K562 (cell line): Measurements from ENCODE around the gene GNAI3. TPM values are rescaled to one million over a fixed set of nuclear protein-coding genes. Genes with fewer than 3 reads are reported as not detected.

ENCODE experiments used
- ARID2 ChIP-seq: fragments of 450-650 bp; IDR thresholded peaks from 2 replicates; pipeline ENCODE4 v1.6.1; 2017; ENCODE audit warnings: antibody characterized with exemption, mild to moderate bottlenecking
- CEBPB ChIP-seq: fragments of 450-650 bp; IDR thresholded peaks from 2 replicates; pipeline ENCODE4 v1.6.1; 2016; ENCODE audit warnings: missing genetic modification characterization, missing compliant biosample characterization
- CTBP1 ChIP-seq: fragments of 450-650 bp; IDR thresholded peaks from 2 replicates; pipeline ENCODE4 v1.6.1; 2016; ENCODE audit warnings: borderline replicate concordance
- FOXP1 ChIP-seq: sonication (generic); formaldehyde crosslinking; IDR thresholded peaks from 2 replicates; pipeline ENCODE4 v1.8.0; 2022; ENCODE audit warnings: mild to moderate bottlenecking, missing genetic modification reagents
- MYNN ChIP-seq, 2 experiments: sonication (generic); formaldehyde crosslinking in 1 of 2; IDR thresholded peaks; 2 replicates each; pipeline versions ENCODE4 v1.5.0 to v1.6.1; 2016 to 2020; ENCODE audit warnings: antibody characterized with exemption in 1 of 2, missing genetic modification reagents in 1 of 2
- NCOR1 ChIP-seq: fragments of 450-650 bp; IDR thresholded peaks from 2 replicates; pipeline ENCODE4 v1.6.1; 2016; ENCODE audit warnings: mild to moderate bottlenecking, moderate library complexity
- NR3C1 ChIP-seq: sonication (generic); formaldehyde crosslinking; IDR thresholded peaks from 2 replicates; pipeline ENCODE4 v1.8.1; 2022; ENCODE audit warnings: missing genetic modification reagents
- PCBP2 ChIP-seq: fragments of 200-400 bp; formaldehyde crosslinking; IDR thresholded peaks from 2 replicates; pipeline ENCODE4 v1.6.1; 2018; ENCODE audit warnings: low read length, low read depth, mild to moderate bottlenecking, moderate library complexity; ENCODE audit not compliant: poor library complexity, severe bottlenecking
- PHB ChIP-seq: fragments of 250-450 bp; sonication (Bioruptor Pico); IDR thresholded peaks from 2 replicates; pipeline ENCODE4 v1.5.0; 2021
- POLR2AphosphoS5 ChIP-seq: IDR thresholded peaks from 2 replicates; pipeline ENCODE4 v1.6.1; 2011; ENCODE audit warnings: mild to moderate bottlenecking, low read depth, low read length, moderate library complexity; ENCODE audit not compliant: control insufficient read depth, insufficient read depth
- PREB ChIP-seq: sonication (generic); formaldehyde crosslinking; IDR thresholded peaks from 2 replicates; pipeline ENCODE4 v1.8.1; 2023; ENCODE audit warnings: mild to moderate bottlenecking, missing genetic modification reagents
- RAD21 ChIP-seq, 2 experiments: fragments of 250-450 bp in 1 of 2; fragments of 450-650 bp in 1 of 2; sonication (Bioruptor Pico) in 1 of 2; formaldehyde crosslinking in 1 of 2; IDR thresholded peaks in 1 of 2; conservative IDR thresholded peaks in 1 of 2; 2 replicates each; pipeline versions ENCODE4 v1.4.0 to v1.8.0; 2020 to 2022; ENCODE audit warnings: mild to moderate bottlenecking in 2 of 2, moderate library complexity in 1 of 2
- SMC3 ChIP-seq: conservative IDR thresholded peaks from 2 replicates; pipeline ENCODE4 v1.6.1; 2011; ENCODE audit warnings: low read depth, low read length, improper control_type of control experiment; ENCODE audit not compliant: insufficient read depth
- TEAD1 ChIP-seq, 2 experiments: fragments of 450-650 bp in 1 of 2; sonication (generic) in 1 of 2; formaldehyde crosslinking; IDR thresholded peaks; 2 replicates each; pipeline versions ENCODE4 v1.4.0 to v1.8.0; 2020 to 2022; ENCODE audit warnings: mild to moderate bottlenecking in 2 of 2, missing genetic modification reagents in 1 of 2
- XRCC4 ChIP-seq: IDR thresholded peaks from one replicate; pipeline ENCODE4 v1.6.1; 2011; ENCODE audit not compliant: insufficient read depth, insufficient read length; ENCODE audit errors: extremely low read depth
- ZNF143 ChIP-seq: sonication (generic); formaldehyde crosslinking; IDR thresholded peaks from 2 replicates; pipeline ENCODE4 v1.9.0; 2022; ENCODE audit warnings: mild to moderate bottlenecking, missing genetic modification reagents
- ZNF175 ChIP-seq: fragments of 200-800 bp; sonication (Bioruptor generic); IDR thresholded peaks from 2 replicates; pipeline ENCODE4 v1.6.1; 2016; ENCODE audit warnings: low read depth, mild to moderate bottlenecking, missing genetic modification characterization, missing compliant biosample characterization
- ZNF354B ChIP-seq: fragments of 250-450 bp; sonication (Bioruptor Pico); IDR thresholded peaks from 2 replicates; pipeline ENCODE4 v1.4.0; 2020
- polyA plus RNA-seq, 8 experiments: library from polyadenylated mRNA; depleted of rRNA in 4 of 8; stranded (reverse) in 5 of 8; unstranded in 3 of 8; fragments of >200 nt; fragmentation: Nextera tagmentation in 2 of 8; fragmentation: Illumina TruSeq in 1 of 8; extraction: Ambion mirVana in 2 of 8; extraction: Trizol in 1 of 8; gene quantifications; 2 replicates each; pipeline versions ENCODE4 v1.2.1 to v1.2.3, GENCODE V29; 2011 to 2014; ENCODE audit warnings: inconsistent platforms in 1 of 8, missing spikeins in 1 of 8
- total RNA-seq, 7 experiments: library from RNA; depleted of rRNA in 6 of 7; stranded (reverse); fragments of >200 nt in 6 of 7; fragmentation: Illumina TruSeq in 2 of 7; extraction: Trizol in 2 of 7; gene quantifications; 2 replicates each; pipeline versions ENCODE4 v1.2.1 to v1.2.3, GENCODE V29; 2011 to 2021; ENCODE audit warnings: low replicate concordance in 1 of 7
- TF ChIP-seq, protein P1 (sequence below): sonication (generic); formaldehyde crosslinking; IDR thresholded peaks from 2 replicates; pipeline ENCODE4 v1.4.0; 2020; ENCODE audit warnings: mild to moderate bottlenecking, missing genetic modification reagents

Gene GNAI3
- total and polyA plus RNA-seq, 9 of the 15 experiments (the other 6 are each of a cell fraction or from before 2014, with no cell fraction given), result 6.3 to 13.2 (median 8.9) TPM

DNA sequence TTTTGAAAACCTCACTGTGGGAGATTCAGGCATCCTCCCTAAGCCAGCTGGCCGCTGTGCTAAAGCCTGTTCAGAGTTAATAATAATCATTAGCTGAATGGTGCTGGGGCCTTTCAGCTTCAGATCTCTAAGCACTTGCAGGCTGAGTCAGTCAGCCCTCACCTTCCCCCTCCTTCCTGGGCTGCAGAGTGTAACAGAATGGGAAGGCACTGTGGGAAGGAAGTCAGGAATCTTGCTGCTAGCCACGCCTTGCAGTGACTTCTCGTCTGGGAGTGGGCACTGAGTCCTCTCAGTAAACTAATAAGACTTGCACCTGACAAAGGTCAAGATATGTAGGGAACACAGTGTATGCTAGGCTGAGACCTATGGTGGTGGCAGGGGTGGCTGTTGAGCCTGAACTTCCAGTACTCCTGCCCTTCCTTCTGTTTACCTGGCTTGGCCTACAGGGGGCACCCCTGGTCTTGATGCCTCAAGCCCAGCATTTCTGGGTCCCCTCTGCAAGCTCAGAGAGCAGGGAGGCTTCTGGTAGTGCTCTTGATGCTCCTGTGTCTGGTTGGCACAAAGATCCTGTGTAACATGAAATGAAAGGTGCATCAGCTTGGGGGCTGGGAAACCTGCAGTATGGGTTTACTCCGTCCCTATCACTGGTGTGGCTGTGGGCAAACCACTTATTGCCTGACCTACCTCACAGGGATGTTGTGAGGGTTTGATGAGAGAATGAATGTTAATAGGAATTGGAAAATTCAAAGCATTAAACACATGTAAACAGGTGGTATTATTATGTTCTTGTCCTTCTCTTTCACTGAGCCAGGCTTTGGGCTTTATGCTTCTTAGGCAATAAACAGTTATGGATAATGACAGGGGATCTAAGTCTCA is 48.5 kb upstream of the GNAI3 start (continued):
- TF ChIP-seq NR3C1 (CRISPR knock-in tag), result no peak
- no peak for TF ChIP-seq MYNN (IDR thresholded peaks at IDR 0.05)
- TF ChIP-seq MYNN (CRISPR knock-in tag; IDR thresholded peaks at IDR 0.05), result no peak
- no peak for TF ChIP-seq CTBP1
- TF ChIP-seq ARID2, result no peak
- TF ChIP-seq XRCC4, result no peak
- TF ChIP-seq PREB (CRISPR knock-in tag), result no peak
- no peak for TF ChIP-seq NCOR1
- peak; percentile 48 to 59 for TF ChIP-seq RAD21 (CRISPR knock-in tag; conservative IDR thresholded peaks at IDR 0.05 in 1 of 2, IDR thresholded peaks at IDR 0.05 in 1 of 2)
- no peak for TF ChIP-seq PHB (CRISPR knock-in tag)
- TF ChIP-seq FOXP1, result 0 out of 2 replicates have a peak, but pooled peaks have one; percentile 30
- TF ChIP-seq, protein P1, sequence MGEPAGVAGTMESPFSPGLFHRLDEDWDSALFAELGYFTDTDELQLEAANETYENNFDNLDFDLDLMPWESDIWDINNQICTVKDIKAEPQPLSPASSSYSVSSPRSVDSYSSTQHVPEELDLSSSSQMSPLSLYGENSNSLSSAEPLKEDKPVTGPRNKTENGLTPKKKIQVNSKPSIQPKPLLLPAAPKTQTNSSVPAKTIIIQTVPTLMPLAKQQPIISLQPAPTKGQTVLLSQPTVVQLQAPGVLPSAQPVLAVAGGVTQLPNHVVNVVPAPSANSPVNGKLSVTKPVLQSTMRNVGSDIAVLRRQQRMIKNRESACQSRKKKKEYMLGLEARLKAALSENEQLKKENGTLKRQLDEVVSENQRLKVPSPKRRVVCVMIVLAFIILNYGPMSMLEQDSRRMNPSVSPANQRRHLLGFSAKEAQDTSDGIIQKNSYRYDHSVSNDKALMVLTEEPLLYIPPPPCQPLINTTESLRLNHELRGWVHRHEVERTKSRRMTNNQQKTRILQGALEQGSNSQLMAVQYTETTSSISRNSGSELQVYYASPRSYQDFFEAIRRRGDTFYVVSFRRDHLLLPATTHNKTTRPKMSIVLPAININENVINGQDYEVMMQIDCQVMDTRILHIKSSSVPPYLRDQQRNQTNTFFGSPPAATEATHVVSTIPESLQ (CRISPR knock-in tag), result no peak
- no peak for TF ChIP-seq ZNF143
- no peak for TF ChIP-seq POLR2AphosphoS5
- TF ChIP-seq TEAD1 (CRISPR knock-in tag; IDR thresholded peaks at IDR 0.05), result 0 out of 4 replicates have a peak, but pooled peaks of 1 of the 2 experiments have one; percentile 18
- no peak for TF ChIP-seq ZNF175 (CRISPR knock-in tag)
- no peak for TF ChIP-seq PCBP2
- 0 out of 2 replicates have a peak, but pooled peaks have one; percentile 33 for TF ChIP-seq SMC3
- TF ChIP-seq ZNF354B (CRISPR knock-in tag), result no peak
- TF ChIP-seq CEBPB, result no peak
